ENCODE data around the gene ZNF716. TPM values are rescaled to one million over a fixed set of nuclear protein-coding genes. Genes with fewer than 3 reads are reported as not detected.

The ZNF716 gene
- total and polyA plus RNA-seq, 2 donors from 2014 or later, result not detected

GRCh38 chr7:57404343-57404966, 45.5 kb upstream of the ZNF716 start:
- H3K9me3 ChIP-seq (ENCODE audit: control insufficient read depth in 2 of 3, insufficient read depth in 1 of 3, low read length in 3 of 3), result no peaks in the 10 kb centered on the region
- H3K4me3 ChIP-seq (ENCODE audit: low read length in 3 of 3), result no peak overlapping the region
- no peak overlapping the region for H3K27ac ChIP-seq (ENCODE audit: low read depth in 2 of 2, low read length in 2 of 2)
- no peaks in the 10 kb centered on the region for H3K36me3 ChIP-seq (ENCODE audit: control insufficient read depth in 2 of 3, insufficient read depth in 3 of 3, low read length in 3 of 3)
- no peak overlapping the region for H3K9ac ChIP-seq (ENCODE audit: low read length in 3 of 3)
- intact Hi-C loops (cut with DNase I), result no loop called here
- TF ChIP-seq CTCF (IDR thresholded peaks at IDR 0.05; ENCODE audit: borderline replicate concordance, extremely low read depth, insufficient read depth), result no peak
- FAIRE-seq (no peak), DNase-seq (peak in 1 of 5 donors; percentile 65)
- no peaks in the 10 kb centered on the region for H3K27me3 ChIP-seq (ENCODE audit: control insufficient read depth, insufficient read depth, low read length)
- no peaks in the 10 kb centered on the region for H3K4me1 ChIP-seq (ENCODE audit: control insufficient read depth in 2 of 3, insufficient read depth in 2 of 3, low read depth in 1 of 3, low read length in 3 of 3)

- Histone ChIP-seq H3K4me3 (ENCODE audit: low read length in 3 of 3) (no peak overlapping the region), H3K9me3 (ENCODE audit: control insufficient read depth in 2 of 3, insufficient read depth in 1 of 3, low read length in 3 of 3) (no peaks in the 10 kb centered on the region), H3K27ac (ENCODE audit: low read depth in 2 of 2, low read length in 2 of 2) (no peak overlapping the region), H3K4me1 (ENCODE audit: control insufficient read depth in 2 of 3, insufficient read depth in 2 of 3, low read depth in 1 of 3, low read length in 3 of 3) (no peaks in the 10 kb centered on the region), H3K27me3 (ENCODE audit: control insufficient read depth, insufficient read depth, low read length) (no peaks in the 10 kb centered on the region), H3K36me3 (ENCODE audit: control insufficient read depth in 2 of 3, insufficient read depth in 3 of 3, low read length in 3 of 3) (no peaks in the 10 kb centered on the region), H3K9ac (ENCODE audit: low read length in 3 of 3) (no peak overlapping the region)
- DNase-seq (peak in 1 of 5 donors; percentile 47), FAIRE-seq (no peak)
- intact Hi-C loops (cut with DNase I), result no loop called here
- no peak for TF ChIP-seq CTCF (IDR thresholded peaks at IDR 0.05; ENCODE audit: borderline replicate concordance, extremely low read depth, insufficient read depth)
Observed at GRCh38 chr7:57404967-57405421, 45.0 kb upstream of the ZNF716 start.

- Histone ChIP-seq H3K27me3 (ENCODE audit: control insufficient read depth, insufficient read depth, low read length) (no peaks in the 10 kb centered on the region), H3K36me3 (ENCODE audit: control insufficient read depth in 2 of 3, insufficient read depth in 3 of 3, low read length in 3 of 3) (no peaks in the 10 kb centered on the region), H3K9me3 (ENCODE audit: control insufficient read depth in 2 of 3, insufficient read depth in 1 of 3, low read length in 3 of 3) (no peaks in the 10 kb centered on the region), H3K9ac (ENCODE audit: low read length in 3 of 3) (no peak overlapping the region), H3K4me3 (ENCODE audit: low read length in 3 of 3) (no peak overlapping the region), H3K27ac (ENCODE audit: low read depth in 2 of 2, low read length in 2 of 2) (no peak overlapping the region), H3K4me1 (ENCODE audit: control insufficient read depth in 2 of 3, insufficient read depth in 2 of 3, low read depth in 1 of 3, low read length in 3 of 3) (no peaks in the 10 kb centered on the region)
- intact Hi-C loops (cut with DNase I), result no loop called here
- no peak for FAIRE-seq
- no peak for DNase-seq
- no peak for TF ChIP-seq CTCF (IDR thresholded peaks at IDR 0.05; ENCODE audit: borderline replicate concordance, extremely low read depth, insufficient read depth)
Observed at GRCh38 chr7:57407125-57407524, 42.9 kb upstream of the ZNF716 start.
